Inferior parietal cortex (tissue), 1 donor: ENCODE data around the gene KRTAP9-7.
"Not testable (repeated sequence)": the region's sequence is repeated elsewhere in the genome, so short reads cannot be mapped to it uniquely, and the experiment has no call there.

ENCODE experiments used
- DNase-seq: peaks from one replicate; pipeline ENCODE4 v3.0.0-alpha.2; 2016; ENCODE audit errors: extremely low spot score

KRTAP9-7 gene, protein sequence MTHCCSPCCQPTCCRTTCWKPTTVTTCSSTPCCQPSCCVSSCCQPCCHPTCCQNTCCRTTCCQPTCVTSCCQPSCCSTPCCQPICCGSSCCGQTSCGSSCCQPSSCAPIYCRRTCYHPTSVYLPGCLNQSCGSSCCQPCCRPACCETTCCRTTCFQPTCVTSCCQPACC

DNA sequence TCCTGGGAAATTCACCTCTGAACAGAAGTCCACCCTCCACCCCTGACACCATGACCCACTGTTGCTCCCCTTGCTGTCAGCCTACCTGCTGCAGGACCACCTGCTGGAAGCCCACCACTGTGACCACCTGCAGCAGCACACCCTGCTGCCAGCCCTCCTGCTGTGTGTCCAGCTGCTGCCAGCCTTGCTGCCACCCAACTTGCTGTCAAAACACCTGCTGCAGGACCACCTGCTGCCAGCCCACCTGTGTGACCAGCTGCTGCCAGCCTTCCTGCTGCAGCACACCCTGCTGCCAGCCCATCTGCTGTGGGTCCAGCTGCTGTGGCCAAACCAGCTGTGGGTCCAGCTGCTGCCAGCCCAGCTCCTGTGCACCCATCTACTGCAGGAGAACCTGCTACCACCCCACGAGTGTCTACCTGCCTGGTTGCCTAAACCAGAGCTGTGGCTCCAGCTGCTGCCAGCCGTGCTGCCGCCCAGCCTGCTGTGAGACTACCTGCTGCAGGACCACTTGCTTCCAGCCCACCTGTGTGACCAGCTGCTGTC is at the start of gene KRTAP9-7:
Gene KRTAP9-7 (plus strand): TSS at position 51 of the 543 bp plus-strand sequence. CDS start 0 bp downstream, at position 51.
- not testable (repeated sequence) for DNase-seq

DNA sequence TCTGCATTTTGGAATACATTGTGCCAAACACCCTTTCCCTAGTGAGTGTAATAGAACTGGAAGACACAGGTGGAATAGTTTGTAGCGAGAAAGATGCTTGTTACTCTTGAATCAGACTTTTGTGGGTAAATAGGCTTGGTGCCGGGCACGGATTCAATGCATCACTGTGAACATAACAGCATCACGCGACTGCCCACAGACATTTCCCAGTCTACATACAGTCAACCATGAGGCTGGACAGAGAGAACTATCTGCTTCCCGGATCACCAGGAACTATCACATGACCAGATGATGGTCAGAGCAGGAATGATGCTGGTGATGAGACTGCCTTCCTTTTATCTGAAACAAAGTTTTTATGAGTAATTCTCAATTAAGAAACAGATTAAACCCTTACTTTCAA is 49.4 kb upstream of the KRTAP9-7 start:
- no peak for DNase-seq

DNA sequence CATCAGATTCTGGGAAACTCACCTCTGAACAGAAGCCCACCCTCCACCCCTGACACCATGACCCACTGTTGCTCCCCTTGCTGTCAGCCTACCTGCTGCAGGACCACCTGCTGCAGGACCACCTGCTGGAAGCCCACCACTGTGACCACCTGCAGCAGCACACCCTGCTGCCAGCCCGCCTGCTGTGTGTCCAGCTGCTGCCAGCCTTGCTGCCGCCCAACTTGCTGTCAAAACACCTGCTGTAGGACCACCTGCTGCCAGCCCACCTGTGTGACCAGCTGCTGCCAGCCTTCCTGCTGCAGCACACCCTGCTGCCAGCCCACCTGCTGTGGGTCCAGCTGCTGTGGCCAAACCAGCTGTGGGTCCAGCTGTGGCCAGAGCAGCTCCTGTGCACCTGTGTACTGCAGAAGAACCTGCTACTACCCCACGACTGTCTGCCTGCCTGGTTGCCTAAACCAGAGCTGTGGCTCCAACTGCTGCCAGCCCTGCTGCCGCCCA is 48.9 kb upstream of the KRTAP9-7 start, which contains the start of gene KRTAP9-2:
Gene KRTAP9-2 (plus strand): TSS at position 51 of the 498 bp plus-strand sequence. CDS start 7 bp downstream, at position 58.
- DNase-seq = not testable (repeated sequence)

DNA sequence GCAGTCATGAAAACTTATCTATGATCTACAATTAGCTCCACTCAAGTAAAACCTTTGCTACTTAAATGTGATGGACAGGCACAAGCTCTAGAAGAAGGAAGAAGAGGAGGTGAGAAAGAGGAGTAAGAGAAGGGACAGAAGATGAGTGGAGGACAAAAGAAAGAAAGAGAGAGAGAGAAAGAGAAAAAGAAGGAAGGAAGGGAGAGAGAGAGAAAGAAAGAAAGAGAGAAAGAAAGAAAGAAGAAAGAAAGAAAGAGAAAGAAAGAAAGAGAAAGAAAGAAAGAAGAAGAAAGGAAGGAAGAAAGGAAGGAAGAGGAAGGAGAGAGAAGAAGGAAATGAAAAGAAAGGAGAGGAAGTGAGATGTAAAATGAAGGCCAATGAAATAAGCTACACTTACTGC is 45.4 kb upstream of the KRTAP9-7 start:
- no peak for DNase-seq

DNA sequence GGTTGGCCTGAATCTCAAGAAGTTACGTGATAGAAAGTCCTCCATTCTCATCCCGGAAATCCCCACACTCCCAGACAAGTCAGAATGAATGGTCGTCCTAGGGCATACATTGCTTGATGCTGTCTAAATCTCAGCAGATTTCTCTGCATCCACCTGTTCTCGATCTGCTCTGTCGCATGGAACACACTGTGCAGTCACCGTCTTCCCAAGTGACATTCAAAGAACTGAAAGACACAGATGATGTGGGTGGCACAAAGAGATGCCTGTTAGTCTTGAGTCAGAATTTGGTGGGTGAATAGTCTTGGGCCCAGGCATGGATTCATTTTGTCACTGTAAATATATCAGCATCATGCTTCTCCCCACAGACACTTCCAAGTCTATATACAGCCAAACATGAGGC is 43.8 kb upstream of the KRTAP9-7 start:
- no peak for DNase-seq

DNA sequence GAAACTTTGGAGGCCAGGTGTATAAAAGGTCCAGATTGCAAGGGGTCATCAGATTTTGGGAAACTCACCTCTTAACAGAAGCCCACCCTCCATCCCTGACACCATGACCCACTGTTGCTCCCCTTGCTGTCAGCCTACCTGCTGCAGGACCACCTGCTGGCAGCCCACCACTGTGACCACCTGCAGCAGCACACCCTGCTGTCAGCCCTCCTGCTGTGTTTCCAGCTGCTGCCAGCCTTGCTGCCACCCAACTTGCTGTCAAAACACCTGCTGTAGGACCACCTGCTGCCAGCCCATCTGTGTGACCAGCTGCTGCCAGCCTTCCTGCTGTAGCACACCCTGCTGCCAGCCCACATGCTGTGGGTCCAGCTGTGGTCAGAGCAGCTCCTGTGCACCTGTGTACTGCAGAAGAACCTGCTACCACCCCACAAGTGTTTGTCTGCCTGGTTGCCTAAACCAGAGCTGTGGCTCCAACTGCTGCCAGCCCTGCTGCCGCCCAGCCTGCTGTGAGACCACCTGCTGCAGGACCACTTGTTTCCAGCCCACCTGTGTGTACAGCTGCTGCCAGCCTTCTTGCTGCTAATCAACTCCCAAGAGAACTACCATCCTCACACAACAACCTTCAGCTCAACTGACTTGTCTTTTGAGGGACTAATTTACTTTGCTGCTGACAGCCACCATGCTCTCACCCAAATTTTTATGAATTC is 42.9 kb upstream of the KRTAP9-7 start, which contains the start of gene KRTAP9-3:
Gene KRTAP9-3 (plus strand): TSS at position 51 of the 707 bp plus-strand sequence. CDS start 53 bp downstream, at position 104.
- DNase-seq = not testable (repeated sequence)

DNA sequence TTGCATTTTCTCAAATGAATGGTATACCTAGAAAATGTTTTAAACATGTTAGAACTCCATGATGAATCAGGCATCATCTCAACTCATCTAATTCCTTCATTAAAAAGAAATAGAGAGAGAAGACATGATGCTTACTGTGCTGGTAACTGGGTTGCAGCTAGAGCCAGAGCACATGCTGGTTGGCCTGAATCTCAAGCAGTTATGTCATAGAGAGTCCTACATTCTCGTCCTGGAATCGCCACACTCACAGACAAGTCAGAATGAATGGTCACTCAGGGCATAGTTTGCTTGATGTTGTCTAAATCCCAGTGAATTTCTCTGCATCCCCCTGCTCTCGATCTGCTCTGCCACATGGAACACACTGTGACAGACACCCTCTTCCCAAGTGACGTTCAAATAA is 38.4 kb upstream of the KRTAP9-7 start:
- DNase-seq = not testable (repeated sequence)

DNA sequence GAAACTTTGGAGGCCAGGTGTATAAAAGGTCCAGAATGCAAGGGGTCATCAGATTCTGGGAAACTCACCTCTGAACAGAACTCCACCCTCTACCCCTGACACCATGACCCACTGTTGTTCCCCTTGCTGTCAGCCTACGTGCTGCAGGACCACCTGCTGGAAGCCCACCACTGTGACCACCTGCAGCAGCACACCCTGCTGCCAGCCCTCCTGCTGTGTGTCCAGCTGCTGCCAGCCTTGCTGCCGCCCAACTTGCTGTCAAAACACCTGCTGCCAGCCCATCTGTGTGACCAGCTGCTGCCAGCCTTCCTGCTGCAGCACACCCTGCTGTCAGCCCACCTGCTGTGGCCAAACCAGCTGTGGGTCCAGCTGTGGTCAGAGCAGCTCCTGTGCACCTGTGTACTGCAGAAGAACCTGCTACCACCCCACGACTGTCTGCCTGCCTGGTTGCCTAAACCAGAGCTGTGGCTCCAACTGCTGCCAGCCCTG is 37.5 kb upstream of the KRTAP9-7 start, which contains the start of gene KRTAP9-8:
Gene KRTAP9-8 (plus strand): TSS at position 51 of the 489 bp plus-strand sequence. CDS start 53 bp downstream, at position 104.
- not testable (repeated sequence) for DNase-seq

DNA sequence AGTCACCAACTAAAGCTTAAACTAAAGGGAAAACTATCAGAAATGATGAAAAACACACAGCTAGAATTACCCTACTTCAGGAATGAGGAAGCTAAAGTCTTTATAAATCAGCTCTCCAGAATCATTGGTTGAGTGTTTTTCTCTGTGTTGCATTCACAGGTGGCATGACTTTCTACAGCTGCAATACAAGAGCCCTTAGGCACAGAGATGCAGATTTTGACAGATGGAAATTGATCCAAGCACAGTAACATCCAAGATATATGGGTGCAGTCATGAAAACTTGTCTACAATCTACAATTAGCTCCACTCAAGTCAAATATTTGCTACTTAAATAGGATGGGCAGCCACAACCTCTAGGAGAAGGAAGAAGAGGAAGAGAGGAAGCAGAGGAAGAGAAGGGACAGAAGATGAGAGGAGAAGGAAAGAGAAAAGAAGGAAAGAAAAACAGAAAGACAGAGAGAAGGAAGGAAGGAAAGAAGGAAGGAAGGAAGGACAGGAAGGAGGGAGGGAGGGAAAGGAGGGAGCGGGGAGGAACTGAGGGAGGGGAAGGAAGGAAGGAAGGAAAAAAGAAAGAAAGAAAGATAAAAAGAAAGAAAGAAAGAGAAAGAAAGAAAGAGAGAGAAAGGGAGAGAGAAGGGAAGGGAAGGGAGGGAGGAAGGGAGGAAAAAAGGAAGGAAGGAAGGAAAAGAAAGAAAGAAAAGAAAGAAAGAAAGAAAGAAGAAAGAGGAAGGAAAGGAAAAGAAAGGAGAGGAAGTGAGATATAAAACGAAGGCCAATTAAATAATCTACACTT is 28.3 kb upstream of the KRTAP9-7 start:
- DNase-seq = not testable (repeated sequence)

DNA sequence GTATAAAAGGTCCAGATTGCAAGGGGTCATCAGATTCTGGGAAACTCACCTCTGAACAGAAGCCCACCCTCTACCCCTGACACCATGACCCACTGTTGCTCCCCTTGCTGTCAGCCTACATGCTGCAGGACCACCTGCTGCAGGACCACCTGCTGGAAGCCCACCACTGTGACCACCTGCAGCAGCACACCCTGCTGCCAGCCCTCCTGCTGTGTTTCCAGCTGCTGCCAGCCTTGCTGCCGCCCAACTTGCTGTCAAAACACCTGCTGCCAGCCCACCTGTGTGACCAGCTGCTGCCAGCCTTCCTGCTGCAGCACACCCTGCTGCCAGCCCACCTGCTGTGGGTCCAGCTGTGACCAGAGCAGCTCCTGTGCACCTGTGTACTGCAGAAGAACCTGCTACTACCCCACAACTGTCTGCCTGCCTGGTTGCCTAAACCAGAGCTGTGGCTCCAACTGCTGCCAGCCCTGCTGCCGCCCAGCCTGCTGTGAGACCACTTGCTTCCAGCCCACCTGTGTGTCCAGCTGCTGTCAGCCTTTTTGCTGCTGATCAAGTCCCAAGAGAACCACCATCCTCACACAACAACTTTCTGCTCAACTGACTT is 25.8 kb upstream of the KRTAP9-7 start, which contains the start of gene KRTAP9-4:
Gene KRTAP9-4 (plus strand): TSS at position 51 of the 604 bp plus-strand sequence. CDS start 34 bp downstream, at position 85.
- DNase-seq = not testable (repeated sequence)

DNA sequence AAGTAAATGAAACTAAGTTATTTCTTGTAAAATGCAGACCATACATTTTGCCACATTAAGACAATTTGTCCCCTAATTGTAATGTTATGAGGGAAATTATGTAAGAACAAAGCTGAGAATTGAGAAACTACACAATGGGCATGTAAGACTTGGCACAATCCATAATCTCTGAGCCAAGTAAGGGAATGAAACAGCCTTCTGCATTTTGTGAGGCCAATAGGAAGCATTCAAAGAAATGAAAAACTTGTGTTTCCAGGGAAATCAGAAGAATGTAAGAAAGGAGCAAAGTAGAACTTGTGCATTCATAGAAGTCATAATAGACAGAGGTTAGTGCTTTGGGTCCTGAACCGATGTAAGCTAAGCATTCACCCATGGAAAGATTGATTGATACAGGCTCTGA is 24.2 kb upstream of the KRTAP9-7 start:
- DNase-seq = no peak

DNA sequence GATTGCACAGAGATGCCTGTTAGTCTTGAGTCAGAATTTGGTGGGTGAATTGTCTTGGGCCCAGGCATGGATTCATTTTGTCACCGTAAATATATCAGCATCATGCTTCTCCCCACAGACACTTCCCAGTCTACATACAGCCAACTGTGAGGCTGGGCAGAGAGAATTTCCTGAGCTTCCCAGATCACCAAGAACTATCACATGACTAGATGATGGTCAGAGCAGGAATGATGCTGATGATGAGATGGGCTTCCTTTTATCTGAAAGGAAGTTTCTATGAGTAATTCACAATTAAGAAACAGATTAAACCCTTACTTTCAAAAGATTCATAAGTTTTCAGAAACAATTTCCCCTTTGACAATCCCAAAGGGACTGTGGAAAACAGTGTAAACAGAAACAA is 20.6 kb upstream of the KRTAP9-7 start:
- DNase-seq = no peak

DNA sequence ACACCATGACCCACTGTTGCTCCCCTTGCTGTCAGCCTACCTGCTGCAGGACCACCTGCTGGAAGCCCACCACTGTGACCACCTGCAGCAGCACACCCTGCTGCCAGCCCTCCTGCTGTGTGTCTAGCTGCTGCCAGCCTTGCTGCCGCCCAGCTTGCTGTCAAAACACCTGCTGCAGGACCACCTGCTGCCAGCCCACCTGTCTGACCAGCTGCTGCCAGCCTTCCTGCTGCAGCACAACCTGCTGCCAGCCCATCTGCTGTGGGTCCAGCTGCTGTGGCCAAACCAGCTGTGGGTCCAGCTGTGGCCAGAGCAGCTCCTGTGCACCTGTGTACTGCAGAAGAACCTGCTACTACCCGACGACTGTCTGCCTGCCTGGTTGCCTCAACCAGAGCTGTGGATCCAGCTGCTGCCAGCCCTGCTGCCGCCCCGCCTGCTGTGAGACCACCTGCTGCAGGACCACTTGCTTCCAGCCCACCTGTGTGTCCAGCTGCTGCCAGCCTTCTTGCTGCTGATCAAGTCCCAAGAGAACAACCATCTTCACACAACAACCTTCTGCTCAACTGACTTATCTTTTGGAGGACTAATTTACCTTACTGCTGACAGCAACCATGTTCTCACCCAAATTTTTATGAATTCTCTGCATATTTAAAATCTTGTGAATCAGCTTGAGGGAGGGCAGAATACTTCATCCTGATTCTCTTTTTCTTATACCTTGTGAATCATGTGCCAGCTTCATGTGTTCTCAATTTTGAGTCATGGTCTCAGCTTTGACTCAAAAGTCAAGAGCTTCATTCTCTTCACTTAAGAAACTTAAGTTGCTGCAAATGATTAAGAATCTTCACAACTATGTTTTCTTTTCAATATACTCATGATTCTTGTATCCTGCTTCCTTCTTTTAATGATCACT is 19.9 kb upstream of the KRTAP9-7 start, which contains the start of gene KRTAP9-9:
Gene KRTAP9-9 (plus strand): TSS at position 4 of the 910 bp plus-strand sequence.
- DNase-seq = not testable (repeated sequence)

DNA sequence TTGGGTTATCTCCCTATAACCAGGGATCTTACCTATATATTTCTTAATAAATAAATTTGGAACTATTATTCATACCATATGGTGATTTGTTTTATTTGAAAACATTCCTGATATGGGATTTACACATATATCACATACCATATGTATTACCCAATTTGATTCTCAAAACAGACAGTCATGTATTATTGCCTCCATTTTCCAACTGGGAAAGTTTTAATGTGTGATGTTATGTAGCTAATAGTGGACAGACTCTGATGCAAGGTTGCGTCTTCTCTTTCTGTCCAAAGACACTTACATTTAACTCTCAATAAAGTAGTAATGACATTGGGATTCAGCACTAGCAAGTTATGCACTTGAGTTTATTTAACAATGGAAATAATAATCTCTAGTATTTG is 19.2 kb upstream of the KRTAP9-7 start:
- no peak for DNase-seq

DNA sequence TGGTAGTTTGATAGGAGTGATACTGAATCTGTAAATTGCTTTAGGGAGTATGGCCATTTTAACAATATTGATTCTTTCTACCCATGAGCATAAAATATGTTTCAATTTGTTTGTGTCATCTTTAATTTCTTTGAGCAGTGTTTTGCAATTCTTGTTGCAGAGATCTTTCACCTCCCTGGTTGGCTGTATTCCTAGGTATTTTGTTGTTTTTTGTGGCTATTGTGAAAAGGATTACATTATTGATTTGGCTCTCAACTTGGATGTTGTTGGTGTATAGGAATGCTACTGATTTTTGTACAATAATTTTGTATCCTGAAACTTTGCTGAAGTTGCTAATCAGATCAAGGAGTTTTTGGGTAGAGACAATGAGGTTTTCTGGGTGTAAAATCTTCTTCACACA is 17.1 kb upstream of the KRTAP9-7 start:
- DNase-seq = no peak

DNA sequence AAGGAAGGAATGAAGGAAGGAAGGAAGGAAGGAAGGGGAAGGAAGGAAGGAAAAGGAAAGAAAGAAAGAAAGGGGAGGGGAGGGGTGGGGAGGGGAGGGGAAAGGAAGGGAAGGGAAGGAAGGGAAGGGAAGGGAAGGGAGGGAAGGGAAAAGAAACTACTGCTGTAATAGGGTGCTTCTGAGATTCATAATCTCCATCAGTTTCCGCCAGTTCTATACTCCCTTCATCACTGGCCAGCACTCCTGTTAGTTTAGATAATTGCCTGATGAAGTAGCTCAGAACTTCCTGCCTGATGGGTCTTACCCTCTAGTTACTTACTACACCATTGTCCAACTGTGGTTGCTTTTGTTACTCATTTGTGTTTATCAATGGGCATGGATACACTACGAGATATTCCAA is 12.3 kb upstream of the KRTAP9-7 start:
- no peak for DNase-seq

DNA sequence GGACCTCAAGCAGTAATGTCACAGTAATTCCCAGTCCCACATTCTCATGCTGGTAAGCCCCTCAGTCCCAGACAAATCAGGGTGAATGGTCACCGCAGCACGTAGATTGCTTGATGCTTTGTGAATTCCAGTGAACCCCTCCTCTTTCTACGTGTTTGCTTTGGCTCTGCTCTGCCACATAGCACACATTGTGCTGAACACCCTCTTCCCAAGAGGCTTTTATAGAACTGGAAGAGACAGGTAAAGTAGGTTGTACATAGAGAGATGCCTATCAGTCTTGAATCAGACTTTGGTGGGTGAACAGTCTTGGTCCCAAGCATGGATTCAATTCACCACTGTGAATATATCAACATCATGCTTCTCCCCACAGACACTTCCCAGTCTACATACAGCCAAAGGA is 10.9 kb upstream of the KRTAP9-7 start:
- DNase-seq = no peak

DNA sequence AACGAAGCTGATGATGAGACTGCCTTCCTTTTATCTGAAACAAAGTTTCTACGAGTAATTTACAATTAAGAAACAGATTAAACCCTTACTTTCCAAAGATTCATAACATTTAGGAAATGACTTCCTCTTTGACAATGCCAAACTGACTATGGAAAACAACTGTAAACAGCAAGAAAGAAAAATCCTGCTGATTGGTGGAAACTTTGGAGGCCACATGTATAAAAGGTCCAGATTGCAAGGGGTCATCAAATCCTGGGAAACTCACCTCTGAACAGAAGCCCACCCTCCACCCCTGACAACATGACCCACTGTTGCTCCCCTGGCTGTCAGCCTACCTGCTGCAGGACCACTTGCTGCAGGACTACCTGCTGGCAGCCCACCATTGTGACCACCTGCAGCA is 10.4 kb upstream of the KRTAP9-7 start, which contains the start of gene KRTAP9-6:
Gene KRTAP9-6 (plus strand): TSS at position 301 of the 400 bp plus-strand sequence. CDS start 0 bp downstream, at position 301.
- no peak for DNase-seq

DNA sequence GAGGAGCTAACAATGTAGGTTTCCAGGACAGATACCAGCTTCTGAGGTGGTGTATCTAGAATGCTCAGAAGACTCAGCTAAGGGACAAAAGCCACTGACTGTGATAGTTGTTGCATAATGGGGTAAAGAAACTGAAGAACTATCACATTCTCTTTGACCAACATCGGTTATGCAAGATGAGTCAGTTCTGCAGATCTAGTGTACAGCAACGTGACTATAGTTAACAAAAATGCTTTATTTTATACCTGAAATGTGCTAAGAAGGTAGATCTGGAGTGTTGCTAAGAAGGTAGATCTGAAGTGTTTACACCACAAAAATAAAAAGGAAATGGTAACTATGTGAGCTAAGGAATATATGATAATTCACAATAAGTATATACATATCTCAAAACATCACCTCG is 7.8 kb upstream of the KRTAP9-7 start:
- no peak for DNase-seq

DNA sequence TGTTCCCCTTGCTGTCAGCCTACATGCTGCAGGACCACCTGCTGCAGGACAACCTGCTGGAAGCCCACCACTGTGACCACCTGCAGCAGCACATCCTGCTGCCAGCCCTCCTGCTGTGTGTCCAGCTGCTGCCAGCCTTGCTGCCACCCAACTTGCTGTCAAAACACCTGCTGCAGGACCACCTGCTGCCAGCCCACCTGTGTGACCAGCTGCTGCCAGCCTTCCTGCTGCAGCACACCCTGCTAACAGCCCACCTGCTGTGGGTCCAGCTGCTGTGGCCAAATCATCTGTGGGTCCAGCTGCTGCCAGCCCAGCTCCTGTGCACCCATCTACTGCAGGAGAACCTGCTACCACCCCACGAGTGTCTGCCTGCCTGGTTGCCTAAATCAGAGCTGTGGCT is 4.2 kb upstream of the KRTAP9-7 start:
- DNase-seq = not testable (repeated sequence)
